ENCODE results near the gene RNU11. TPM values are rescaled to one million over a fixed set of nuclear protein-coding genes. Genes with fewer than 3 reads are reported as not detected.
"Not testable (repeated sequence)": the region's sequence is repeated elsewhere in the genome, so short reads cannot be mapped to it uniquely, and the experiment has no call there.

The RNU11 gene
- total RNA-seq, 1 donor from 2014 or later = not detected

- Mint-ChIP-seq H3K4me3 (peak within 1 kb of the TSS; percentile 99), H3K27me3 (ENCODE audit: insufficient read depth) (no peaks in the 10 kb centered on the region), H3K27ac (peak within 1 kb of the TSS; percentile 99), H3K36me3 (ENCODE audit: low read depth) (peaks cover 12% of the 10 kb centered on the region), H3K9me3 (no peaks in the 10 kb centered on the region), H3K4me1 (ENCODE audit: low read depth) (peaks cover 55% of the 10 kb centered on the region)
- intact Hi-C loops (cut with micrococcal nuclease) = loop anchor here (1.0 to 10.0 kb wide), 11 partner anchors 25 to 558 kb away; partner anchors contain the start of genes EYA3, GMEB1, SRSF4 and TRNAU1AP
- peak; percentile 85 for DNase-seq (ENCODE audit: low spot score)
These were observed 5.4 kb upstream of the RNU11 start, which contains the start of gene TAF12 for GRCh38 chr1:28642847-28643635. TSS of gene TAF12 (minus strand) at chr1:28643067. CDS start at chr1:28622081, 20,986 bp downstream.

GRCh38 chr1:28644494-28644893 lies 3.9 kb upstream of the RNU11 start:
- Mint-ChIP-seq H3K27ac (peak overlapping the region; percentile 99), H3K4me3 (peak overlapping the region; percentile 99), H3K9me3 (no peaks in the 10 kb centered on the region), H3K4me1 (ENCODE audit: low read depth) (peaks cover 66% of the 10 kb centered on the region), H3K36me3 (ENCODE audit: low read depth) (peaks cover 12% of the 10 kb centered on the region), H3K27me3 (ENCODE audit: insufficient read depth) (no peaks in the 10 kb centered on the region)
- no peak for DNase-seq (ENCODE audit: low spot score)
- intact Hi-C loops (cut with micrococcal nuclease) = loop anchor here (5.0 to 10.0 kb wide), 2 partner anchors 397 to 560 kb away; partner anchors contain the start of gene EYA3

- not testable (repeated sequence) for H3K4me3 Mint-ChIP-seq; H3K27me3 Mint-ChIP-seq (ENCODE audit: insufficient read depth); H3K27ac Mint-ChIP-seq; H3K9me3 Mint-ChIP-seq; DNase-seq (ENCODE audit: low spot score)
- peaks cover 10% of the 10 kb centered on the region for H3K36me3 Mint-ChIP-seq (ENCODE audit: low read depth)
- intact Hi-C loops (cut with micrococcal nuclease) = loop anchor here (10.0 kb wide), 1 partner anchor 561 kb away; the partner anchor contains the start of gene EYA3
- H3K4me1 Mint-ChIP-seq (ENCODE audit: low read depth) = peaks cover 60% of the 10 kb centered on the region
These were observed 3.0 kb upstream of the RNU11 start for GRCh38 chr1:28645406-28645805.

- intact Hi-C loops (cut with micrococcal nuclease) = loop anchor here (10.0 kb wide), 1 partner anchor 561 kb away; the partner anchor contains the start of gene EYA3
- H3K27ac Mint-ChIP-seq = no peak overlapping the region
- no peaks in the 10 kb centered on the region for H3K9me3 Mint-ChIP-seq
- DNase-seq (ENCODE audit: low spot score) = no peak
- H3K36me3 Mint-ChIP-seq (ENCODE audit: low read depth) = peaks cover 10% of the 10 kb centered on the region
- peak overlapping the region; percentile 16 for H3K4me3 Mint-ChIP-seq
- no peaks in the 10 kb centered on the region for H3K27me3 Mint-ChIP-seq (ENCODE audit: insufficient read depth)
- H3K4me1 Mint-ChIP-seq (ENCODE audit: low read depth) = peaks cover 54% of the 10 kb centered on the region
These were observed 2.4 kb upstream of the RNU11 start for GRCh38 chr1:28646040-28646439.

- H3K36me3 Mint-ChIP-seq (ENCODE audit: low read depth) = peaks cover 6% of the 10 kb centered on the region
- peak overlapping the region; percentile 92 for H3K4me3 Mint-ChIP-seq
- DNase-seq (ENCODE audit: low spot score) = peak; percentile 85
- no peaks in the 10 kb centered on the region for H3K9me3 Mint-ChIP-seq
- H3K27ac Mint-ChIP-seq = peak overlapping the region; percentile 100
- intact Hi-C loops (cut with micrococcal nuclease) = loop anchor here (1.0 to 10.0 kb wide), 8 partner anchors 20 to 563 kb away; partner anchors contain the start of genes EYA3, GMEB1, MED18 and TRNAU1AP
- H3K4me1 Mint-ChIP-seq (ENCODE audit: low read depth) = peaks cover 35% of the 10 kb centered on the region
- peaks cover 2% of the 10 kb centered on the region for H3K27me3 Mint-ChIP-seq (ENCODE audit: insufficient read depth)
These were observed 359 bp upstream of the RNU11 start for GRCh38 chr1:28648008-28648473.

- H3K27ac Mint-ChIP-seq; H3K27me3 Mint-ChIP-seq (ENCODE audit: insufficient read depth); H3K36me3 Mint-ChIP-seq (ENCODE audit: low read depth); H3K9me3 Mint-ChIP-seq; DNase-seq (ENCODE audit: low spot score); H3K4me3 Mint-ChIP-seq; intact Hi-C loops (cut with micrococcal nuclease): not testable (repeated sequence)
- peaks cover 11% of the 10 kb centered on the region for H3K4me1 Mint-ChIP-seq (ENCODE audit: low read depth)
These were observed 4.7 kb downstream of the RNU11 start for GRCh38 chr1:28653063-28653462.

GRCh38 chr1:28653870-28654269 lies 5.5 kb downstream of the RNU11 start:
- H3K36me3 Mint-ChIP-seq (ENCODE audit: low read depth); intact Hi-C loops (cut with micrococcal nuclease); H3K27me3 Mint-ChIP-seq (ENCODE audit: insufficient read depth); H3K4me3 Mint-ChIP-seq; DNase-seq (ENCODE audit: low spot score); H3K9me3 Mint-ChIP-seq; H3K27ac Mint-ChIP-seq; H3K4me1 Mint-ChIP-seq (ENCODE audit: low read depth): not testable (repeated sequence)

GRCh38 chr1:28655448-28656311 lies 7.3 kb downstream of the RNU11 start:
- H3K27ac Mint-ChIP-seq; H3K4me1 Mint-ChIP-seq (ENCODE audit: low read depth); H3K27me3 Mint-ChIP-seq (ENCODE audit: insufficient read depth); intact Hi-C loops (cut with micrococcal nuclease); DNase-seq (ENCODE audit: low spot score); H3K4me3 Mint-ChIP-seq; H3K9me3 Mint-ChIP-seq; H3K36me3 Mint-ChIP-seq (ENCODE audit: low read depth): not testable (repeated sequence)

- H3K9me3 Mint-ChIP-seq = no peaks in the 10 kb centered on the region
- no peak for DNase-seq (ENCODE audit: low spot score)
- H3K36me3 Mint-ChIP-seq (ENCODE audit: low read depth) = no peaks in the 10 kb centered on the region
- no peaks in the 10 kb centered on the region for H3K4me1 Mint-ChIP-seq (ENCODE audit: low read depth)
- intact Hi-C loops (cut with micrococcal nuclease) = no loop called here
- H3K4me3 Mint-ChIP-seq = no peak overlapping the region
- H3K27ac Mint-ChIP-seq = no peak overlapping the region
- peaks cover 2% of the 10 kb centered on the region for H3K27me3 Mint-ChIP-seq (ENCODE audit: insufficient read depth)
These were observed 7.9 kb downstream of the RNU11 start for GRCh38 chr1:28656335-28656734.

- intact Hi-C loops (cut with micrococcal nuclease) = no loop called here
- peaks cover 11% of the 10 kb centered on the region for H3K4me1 Mint-ChIP-seq (ENCODE audit: low read depth)
- no peak for DNase-seq (ENCODE audit: low spot score)
- no peak overlapping the region for H3K27ac Mint-ChIP-seq
- no peaks in the 10 kb centered on the region for H3K9me3 Mint-ChIP-seq
- H3K27me3 Mint-ChIP-seq (ENCODE audit: insufficient read depth) = no peaks in the 10 kb centered on the region
- H3K4me3 Mint-ChIP-seq = no peak overlapping the region
- H3K36me3 Mint-ChIP-seq (ENCODE audit: low read depth) = no peaks in the 10 kb centered on the region
These were observed 15.6 kb downstream of the RNU11 start for GRCh38 chr1:28663871-28664470.

- Mint-ChIP-seq H3K27me3 (ENCODE audit: insufficient read depth) (no peaks in the 10 kb centered on the region), H3K4me3 (peak overlapping the region; percentile 33), H3K27ac (no peak overlapping the region), H3K9me3 (no peaks in the 10 kb centered on the region), H3K36me3 (ENCODE audit: low read depth) (no peaks in the 10 kb centered on the region), H3K4me1 (ENCODE audit: low read depth) (peaks cover 11% of the 10 kb centered on the region)
- no peak for DNase-seq (ENCODE audit: low spot score)
- intact Hi-C loops (cut with micrococcal nuclease) = loop anchor here (5.0 kb wide), 1 partner anchor 220 kb away; no protein-coding TSS in a partner anchor
These were observed 18.4 kb downstream of the RNU11 start for GRCh38 chr1:28666806-28667205.
